AG10803 (cell line): ENCODE measurements around the gene NFIC.

Source experiments
- DNase-seq: peaks from one replicate; pipeline ENCODE4 v3.0.0; 2010; ENCODE audit warnings: low read depth
- H3K4me3 ChIP-seq: 2 replicates; pipeline ENCODE4 v1.5.1; 2011; ENCODE audit warnings: mild to moderate bottlenecking, low read length, control low read depth
- TF ChIP-seq, protein P1 (sequence below): conservative IDR thresholded peaks from 2 replicates; pipeline ENCODE4 v1.5.1; 2011; ENCODE audit warnings: mild to moderate bottlenecking, low read length, control low read depth, inconsistent platforms

NFIC gene

DNA sequence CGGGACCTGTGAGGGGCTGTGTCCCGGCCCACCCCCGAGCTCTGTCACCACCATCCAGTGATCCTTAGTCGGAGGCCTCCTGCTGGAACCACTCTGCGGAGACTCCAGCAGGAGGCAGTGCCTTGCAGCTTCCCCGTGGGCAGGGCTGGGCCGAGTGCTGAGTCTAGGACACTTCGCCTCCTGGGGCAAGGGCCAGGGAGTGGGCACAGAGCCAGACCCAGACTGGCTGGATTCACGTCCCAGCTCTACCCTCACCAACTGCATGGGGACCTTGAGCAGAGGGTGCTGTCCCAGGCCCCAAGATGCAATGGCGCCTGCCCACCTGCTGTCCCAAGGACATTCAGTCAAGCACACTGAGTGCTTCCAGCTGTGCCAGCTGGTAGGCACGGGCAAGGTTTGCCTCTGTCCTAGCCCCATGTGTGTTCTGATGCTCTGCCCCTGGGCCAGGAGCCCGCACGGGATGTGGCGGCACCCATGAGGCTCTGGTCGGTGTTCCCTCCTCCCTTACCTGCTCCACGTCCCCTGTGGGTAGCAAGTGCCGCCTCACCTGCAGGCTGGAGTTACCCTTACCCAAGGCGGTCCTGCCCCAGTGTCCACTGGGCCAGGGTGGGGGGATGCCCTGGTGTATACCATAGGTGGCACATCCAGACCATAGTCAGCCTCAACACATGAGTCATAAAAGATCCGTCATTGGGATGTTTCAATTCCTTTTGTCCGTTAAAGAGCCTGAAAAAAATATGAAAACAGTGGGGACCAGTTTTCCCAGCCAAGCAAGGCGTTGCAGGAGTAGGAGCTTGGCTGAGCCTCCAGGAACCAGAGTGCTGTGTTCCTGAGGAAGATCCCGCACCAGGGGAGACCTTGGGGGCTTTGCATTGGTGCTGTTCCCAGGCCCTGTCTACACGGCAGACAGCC is 147.1 kb downstream of the NFIC start:
- DNase-seq: no peak
- TF ChIP-seq, protein P1, sequence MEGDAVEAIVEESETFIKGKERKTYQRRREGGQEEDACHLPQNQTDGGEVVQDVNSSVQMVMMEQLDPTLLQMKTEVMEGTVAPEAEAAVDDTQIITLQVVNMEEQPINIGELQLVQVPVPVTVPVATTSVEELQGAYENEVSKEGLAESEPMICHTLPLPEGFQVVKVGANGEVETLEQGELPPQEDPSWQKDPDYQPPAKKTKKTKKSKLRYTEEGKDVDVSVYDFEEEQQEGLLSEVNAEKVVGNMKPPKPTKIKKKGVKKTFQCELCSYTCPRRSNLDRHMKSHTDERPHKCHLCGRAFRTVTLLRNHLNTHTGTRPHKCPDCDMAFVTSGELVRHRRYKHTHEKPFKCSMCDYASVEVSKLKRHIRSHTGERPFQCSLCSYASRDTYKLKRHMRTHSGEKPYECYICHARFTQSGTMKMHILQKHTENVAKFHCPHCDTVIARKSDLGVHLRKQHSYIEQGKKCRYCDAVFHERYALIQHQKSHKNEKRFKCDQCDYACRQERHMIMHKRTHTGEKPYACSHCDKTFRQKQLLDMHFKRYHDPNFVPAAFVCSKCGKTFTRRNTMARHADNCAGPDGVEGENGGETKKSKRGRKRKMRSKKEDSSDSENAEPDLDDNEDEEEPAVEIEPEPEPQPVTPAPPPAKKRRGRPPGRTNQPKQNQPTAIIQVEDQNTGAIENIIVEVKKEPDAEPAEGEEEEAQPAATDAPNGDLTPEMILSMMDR: no peak

GRCh38 chr19:3514930-3515329 is 148.5 kb downstream of the NFIC start:
- TF ChIP-seq, protein P1: no peak
- no peak overlapping the region for H3K4me3 ChIP-seq
- DNase-seq: no peak

More for the DNA sequence above, 147.1 kb downstream of the NFIC start:
- H3K4me3 ChIP-seq: no peak overlapping the region

- TF ChIP-seq, protein P1: no peak
- H3K4me3 ChIP-seq: no peak overlapping the region
- peak; percentile 76 for DNase-seq
These were observed 149.6 kb downstream of the NFIC start for GRCh38 chr19:3515891-3516422.

DNA sequence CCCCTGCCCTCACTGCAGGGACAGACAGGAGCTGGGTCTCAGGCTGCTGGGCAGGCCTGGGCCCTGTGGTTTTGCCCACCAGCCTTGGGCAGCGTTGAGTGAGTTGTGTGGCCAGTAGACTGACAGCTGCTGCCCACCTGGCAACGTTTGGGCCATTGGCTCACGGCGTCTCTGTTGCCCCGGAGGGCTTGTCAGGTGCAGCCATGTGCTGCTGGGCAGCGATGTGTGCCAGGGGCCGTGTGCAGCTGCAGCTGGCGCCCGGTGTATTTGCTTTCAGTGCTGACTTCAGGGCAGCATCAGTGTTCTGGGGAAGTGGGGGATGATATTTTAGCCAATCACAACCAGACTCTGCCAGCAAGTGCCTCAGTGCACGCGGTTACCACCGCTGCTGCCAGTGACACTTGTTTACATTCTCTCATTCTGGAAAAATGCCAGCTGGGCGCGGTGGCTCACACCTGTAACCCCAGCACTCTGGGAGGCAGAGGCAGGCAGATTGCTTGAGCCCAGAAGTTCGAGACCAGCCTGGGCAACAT is 150.4 kb downstream of the NFIC start:
- H3K4me3 ChIP-seq: no peak overlapping the region
- TF ChIP-seq, protein P1: no peak
- no peak for DNase-seq

DNA sequence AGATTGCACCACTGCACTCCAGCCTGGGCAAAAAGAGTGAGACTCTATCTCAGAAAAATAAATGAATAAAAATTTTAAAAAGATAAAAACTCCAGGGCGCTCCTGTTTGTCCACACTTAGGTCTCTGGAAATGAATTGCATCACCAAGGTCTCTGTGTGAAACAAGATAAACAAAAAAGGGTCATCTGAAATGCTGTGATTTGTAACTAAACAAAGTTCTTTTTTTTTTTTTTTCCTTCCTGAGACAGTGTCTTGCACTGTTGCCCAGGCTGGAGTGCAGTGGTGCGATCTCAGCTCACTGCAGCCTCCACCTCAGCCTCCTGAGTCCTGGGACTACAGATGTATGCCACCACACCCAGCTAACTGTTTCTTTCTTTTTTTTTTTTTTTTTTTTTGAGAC is 151.3 kb downstream of the NFIC start:
- no peak overlapping the region for H3K4me3 ChIP-seq
- TF ChIP-seq, protein P1: no peak
- DNase-seq: no peak

- no peak for DNase-seq
- H3K4me3 ChIP-seq: no peak overlapping the region
- TF ChIP-seq, protein P1: no peak
These were observed 151.9 kb downstream of the NFIC start for GRCh38 chr19:3518255-3518654.
